H1 (cell line): ENCODE measurements around the gene SLC22A2. TPM values are rescaled to one million over a fixed set of nuclear protein-coding genes. Genes with fewer than 3 reads are reported as not detected.

Source experiments
- CTCF ChIA-PET: fragments of 300-600 bp; sonication (Branson Sonifier 250); formaldehyde crosslinking; loops from one replicate; lab custom pipeline; 2021; ENCODE audit not compliant: partially characterized antibody; lab: Charles Lee
- POLR2A ChIA-PET: fragments of 300-600 bp; sonication (Branson Sonifier 250); formaldehyde crosslinking; loops from one replicate; lab custom pipeline; 2021; ENCODE audit warnings: inconsistent platforms; ENCODE audit not compliant: partially characterized antibody; lab: Charles Lee
- DNase-seq, 2 experiments: peaks; one replicate each; pipeline versions ENCODE4 v3.0.0 to v3.0.0-alpha.2; 2010 to 2022; ENCODE audit warnings: low spot score in 2 of 2, low read depth in 1 of 2, mixed read lengths in 1 of 2
- FAIRE-seq: peaks from 2 replicates; lab custom pipeline; 2011; peaks lifted over from hg19 to GRCh38; lab: Jason Lieb, UNC
- H2AFZ ChIP-seq: 2 replicates; pipeline ENCODE4 v1.8.1; 2012; ENCODE audit warnings: low read length, inconsistent platforms
- H2AK5ac ChIP-seq: 2 replicates; pipeline ENCODE4 v1.6.1; 2013; ENCODE audit warnings: low read depth, low read length
- H2BK120ac ChIP-seq: replicated peaks from 2 replicates; pipeline ENCODE3; 2013; ENCODE audit warnings: low read depth, low read length, inconsistent platforms
- H2BK12ac ChIP-seq: 2 replicates; pipeline ENCODE4 v1.6.1; 2013; ENCODE audit warnings: low read depth, low read length
- H2BK15ac ChIP-seq: 2 replicates; pipeline ENCODE4 v1.6.1; 2013; ENCODE audit warnings: low read length
- H2BK20ac ChIP-seq: 2 replicates; pipeline ENCODE4 v1.6.1; 2013; ENCODE audit warnings: low read length
- H2BK5ac ChIP-seq: 2 replicates; pipeline ENCODE4 v1.6.1; 2013; ENCODE audit warnings: low read depth, low read length
- H3K14ac ChIP-seq: 2 replicates; pipeline ENCODE4 v1.6.1; 2013; ENCODE audit warnings: inconsistent platforms; ENCODE audit not compliant: insufficient read length
- H3K18ac ChIP-seq: 2 replicates; pipeline ENCODE4 v1.6.1; 2013; ENCODE audit warnings: low read length; ENCODE audit errors: extremely low read depth
- H3K23ac ChIP-seq: 2 replicates; pipeline ENCODE4 v1.6.1; 2013; ENCODE audit warnings: inconsistent platforms; ENCODE audit not compliant: insufficient read length
- H3K23me2 ChIP-seq: 2 replicates; pipeline ENCODE4 v1.6.1; 2013; ENCODE audit warnings: low read depth, low read length
- H3K27ac ChIP-seq: 2 replicates; pipeline ENCODE4 v1.6.1; 2011; ENCODE audit warnings: low read depth, low read length, inconsistent platforms
- H3K27me3 ChIP-seq, 4 experiments: replicated peaks in 1 of 4; 1 replicate in 1 of 4; 2 replicates in 3 of 4; pipeline versions ENCODE4 v1.6.1 to v1.8.1; 2011 to 2013; ENCODE audit warnings: low read length in 3 of 4, mild to moderate bottlenecking in 3 of 4, inconsistent platforms in 2 of 4, mixed read lengths in 2 of 4, moderate library complexity in 1 of 4; ENCODE audit not compliant: control insufficient read depth in 3 of 4, insufficient read depth in 3 of 4; ENCODE audit errors: extremely low read depth in 1 of 4
- H3K36me3 ChIP-seq, 4 experiments: 2 replicates each; pipeline versions ENCODE4 v1.6.1 to v1.8.1; 2011 to 2013; ENCODE audit warnings: mild to moderate bottlenecking in 4 of 4, low read length in 3 of 4, moderate library complexity in 2 of 4, control low read depth in 1 of 4, inconsistent platforms in 1 of 4; ENCODE audit not compliant: insufficient read depth in 4 of 4, control insufficient read depth in 2 of 4
- H3K4ac ChIP-seq: replicated peaks from 2 replicates; pipeline ENCODE3; 2013; ENCODE audit warnings: low read length, low read depth, mixed read lengths, inconsistent platforms; ENCODE audit not compliant: insufficient read length
- H3K4me1 ChIP-seq, 4 experiments: replicated peaks in 1 of 4; 1 replicate in 1 of 4; 2 replicates in 3 of 4; pipeline versions ENCODE4 v1.6.1 to v1.8.1; 2011 to 2013; ENCODE audit warnings: low read length in 3 of 4, inconsistent platforms in 2 of 4, mixed read lengths in 1 of 4; ENCODE audit not compliant: insufficient read depth in 4 of 4, control insufficient read depth in 3 of 4
- H3K4me2 ChIP-seq, 2 experiments: 2 replicates each; pipeline versions ENCODE4 v1.6.1 to v1.8.1; 2011 to 2013; ENCODE audit warnings: low read depth in 2 of 2, low read length in 2 of 2, control low read depth in 1 of 2, inconsistent platforms in 1 of 2, mild to moderate bottlenecking in 1 of 2; ENCODE audit not compliant: insufficient read depth in 1 of 2
- H3K4me3 ChIP-seq, 4 experiments: fragments of 200-600, 300-600 bp in 1 of 4; sonication (generic), shearing (Covaris generic), sonication (Bioruptor Twin) in 1 of 4; 2 replicates each; pipeline versions ENCODE4 v1.5.1 to v1.8.1; 2011 to 2016; ENCODE audit warnings: low read length in 4 of 4, low read depth in 3 of 4, control low read depth in 2 of 4, inconsistent platforms in 2 of 4, mild to moderate bottlenecking in 2 of 4, mixed read lengths in 1 of 4, moderate library complexity in 1 of 4; ENCODE audit not compliant: insufficient read depth in 2 of 4; ENCODE audit errors: extremely low read depth in 1 of 4
- H3K56ac ChIP-seq: replicated peaks from 2 replicates; pipeline ENCODE3; 2013; ENCODE audit warnings: low read depth, mild to moderate bottlenecking, mixed read lengths, low read length, inconsistent platforms; ENCODE audit not compliant: insufficient read length
- H3K79me1 ChIP-seq: 2 replicates; pipeline ENCODE4 v1.6.1; 2013; ENCODE audit warnings: low read depth, low read length, control low read depth
- H3K79me2 ChIP-seq, 2 experiments: 2 replicates each; pipeline versions ENCODE4 v1.6.1 to v1.8.1; 2012 to 2013; ENCODE audit warnings: low read length in 2 of 2, mild to moderate bottlenecking in 2 of 2, inconsistent platforms in 1 of 2; ENCODE audit not compliant: insufficient read depth in 2 of 2, control insufficient read depth in 1 of 2
- H3K9ac ChIP-seq, 4 experiments: replicated peaks in 1 of 4; 1 replicate in 1 of 4; 2 replicates in 3 of 4; pipeline versions ENCODE4 v1.6.1 to v1.8.1; 2011 to 2013; ENCODE audit warnings: low read depth in 3 of 4, low read length in 3 of 4, control low read depth in 2 of 4, mild to moderate bottlenecking in 2 of 4, moderate library complexity in 2 of 4, inconsistent platforms in 1 of 4; ENCODE audit errors: extremely low read depth in 1 of 4
- H3K9me3 ChIP-seq, 2 experiments: 2 replicates each; pipeline versions ENCODE4 v1.6.1 to v1.8.1; 2012 to 2013; ENCODE audit warnings: mild to moderate bottlenecking in 2 of 2, moderate library complexity in 2 of 2, control low read depth in 1 of 2, inconsistent platforms in 1 of 2, low read depth in 1 of 2, low read length in 1 of 2, mixed read lengths in 1 of 2; ENCODE audit not compliant: insufficient read depth in 2 of 2
- H4K20me1 ChIP-seq, 2 experiments: replicated peaks in 1 of 2; 2 replicates each; pipeline versions ENCODE3 to v1.8.1; 2011 to 2013; ENCODE audit warnings: inconsistent platforms in 2 of 2, low read length in 2 of 2, mild to moderate bottlenecking in 1 of 2; ENCODE audit not compliant: insufficient read depth in 2 of 2, control insufficient read depth in 1 of 2
- H4K5ac ChIP-seq: 2 replicates; pipeline ENCODE4 v1.6.1; 2013; ENCODE audit warnings: low read length, low read depth, mixed read lengths, inconsistent platforms; ENCODE audit not compliant: insufficient read length
- H4K8ac ChIP-seq: 2 replicates; pipeline ENCODE4 v1.8.0; 2013; ENCODE audit warnings: mild to moderate bottlenecking, moderate library complexity, low read length, inconsistent platforms; ENCODE audit not compliant: insufficient read depth; ENCODE audit errors: extremely low read depth
- H4K91ac ChIP-seq: replicated peaks from 2 replicates; pipeline ENCODE3; 2013; ENCODE audit warnings: low read length, mixed read lengths, inconsistent platforms; ENCODE audit not compliant: insufficient read length
- CHD2 ChIP-seq: IDR thresholded peaks from 2 replicates; pipeline ENCODE4 v1.6.1; 2012; ENCODE audit warnings: low read length, improper control_type of control experiment
- CREB1 ChIP-seq: IDR thresholded peaks from 2 replicates; pipeline ENCODE4 v1.6.1; 2012; ENCODE audit warnings: inconsistent platforms
- EZH2 ChIP-seq: fragments of 200-600 bp; sonication (generic); IDR thresholded peaks from 2 replicates; pipeline ENCODE4 v1.7.1; 2012; ENCODE audit warnings: low read depth, mild to moderate bottlenecking, moderate library complexity, low read length, inconsistent platforms; ENCODE audit not compliant: severe bottlenecking
- KDM1A ChIP-seq: fragments of 200-600, 300-600 bp; sonication (generic); IDR thresholded peaks from 2 replicates; pipeline ENCODE4 v1.7.1; 2016; ENCODE audit warnings: mild to moderate bottlenecking, low read length, borderline replicate concordance
- MAFK ChIP-seq: IDR thresholded peaks from 2 replicates; pipeline ENCODE4 v1.6.1; 2012; ENCODE audit warnings: low read depth, mild to moderate bottlenecking, improper control_type of control experiment, low read length
- POLR2A ChIP-seq, 2 experiments: IDR thresholded peaks; 1 replicate in 1 of 2; 2 replicates in 1 of 2; pipeline ENCODE4 v1.6.1; 2011; ENCODE audit warnings: low read depth in 2 of 2, low read length in 2 of 2, mild to moderate bottlenecking in 2 of 2; ENCODE audit errors: control extremely low read depth in 1 of 2
- POU5F1 ChIP-seq: IDR thresholded peaks from 2 replicates; pipeline ENCODE4 v1.6.1; 2011; ENCODE audit warnings: low read depth, mild to moderate bottlenecking, low read length, moderate library complexity
- RAD21 ChIP-seq, 2 experiments: IDR thresholded peaks in 1 of 2; conservative IDR thresholded peaks in 1 of 2; 2 replicates each; pipeline ENCODE4 v1.6.1; 2011; ENCODE audit warnings: low read depth in 2 of 2, low read length in 2 of 2, improper control_type of control experiment in 1 of 2, inconsistent platforms in 1 of 2, mild to moderate bottlenecking in 1 of 2, moderate library complexity in 1 of 2
- RBBP5 ChIP-seq: IDR thresholded peaks from 2 replicates; pipeline ENCODE4 v1.7.1; 2012; ENCODE audit warnings: low read depth, mild to moderate bottlenecking, inconsistent platforms, low read length, moderate library complexity, borderline replicate concordance
- SP4 ChIP-seq: IDR thresholded peaks from 2 replicates; pipeline ENCODE4 v1.6.1; 2012; ENCODE audit warnings: low read length, inconsistent platforms
- WGBS, 2 experiments: shearing (Covaris generic) in 1 of 2; methylation state at CpG; one replicate each; pipeline versions ENCODE4 v1.1.6 to v1.1.7; 2013 to 2015; ENCODE audit warnings: low lambda C conversion rate in 2 of 2, mixed read lengths in 2 of 2, inconsistent platforms in 1 of 2, low coverage in 1 of 2, missing lambda C conversion rate in 1 of 2; ENCODE audit not compliant: insufficient replicate concordance in 2 of 2, insufficient coverage in 1 of 2, insufficient read length in 1 of 2; ENCODE audit errors: extremely low coverage in 1 of 2, missing lambda C conversion rate in 1 of 2; 5-methylcytosine and 5-hydroxymethylcytosine counted together
- polyA plus RNA-seq, 7 experiments: library from polyadenylated mRNA; depleted of rRNA in 3 of 7; stranded (reverse) in 5 of 7; unstranded in 2 of 7; fragments of >200 nt in 5 of 7; fragments of 200-250 nt in 2 of 7; gene quantifications; 1 replicate in 5 of 7; 2 replicates in 1 of 7; 4 replicates in 1 of 7; pipeline versions ENCODE4 v1.2.1 to v1.2.3, GENCODE V29; 2011 to 2013; ENCODE audit warnings: missing spikeins in 2 of 7, mixed read lengths in 2 of 7
- total RNA-seq: library from RNA; stranded (reverse); fragmentation: NEBNext Ultra II Directional; extraction: Animal tissue kit (Norgen Biotek cat#: 25700); gene quantifications from 2 replicates; pipeline ENCODE4 v1.2.1, GENCODE V29; 2021
- TF ChIP-seq, protein P1 (sequence below): IDR thresholded peaks from 2 replicates; pipeline ENCODE4 v1.6.1; 2012; ENCODE audit warnings: inconsistent platforms
- TF ChIP-seq, protein P2 (sequence below): IDR thresholded peaks from 2 replicates; pipeline ENCODE4 v1.6.1; 2012; ENCODE audit warnings: low read length, inconsistent platforms

SLC22A2 gene
- total and polyA plus RNA-seq, 2 of the 8 experiments (the other 6 are each of a cell fraction or from before 2014, with no cell fraction given): 0.23 to 1.4 TPM

DNA sequence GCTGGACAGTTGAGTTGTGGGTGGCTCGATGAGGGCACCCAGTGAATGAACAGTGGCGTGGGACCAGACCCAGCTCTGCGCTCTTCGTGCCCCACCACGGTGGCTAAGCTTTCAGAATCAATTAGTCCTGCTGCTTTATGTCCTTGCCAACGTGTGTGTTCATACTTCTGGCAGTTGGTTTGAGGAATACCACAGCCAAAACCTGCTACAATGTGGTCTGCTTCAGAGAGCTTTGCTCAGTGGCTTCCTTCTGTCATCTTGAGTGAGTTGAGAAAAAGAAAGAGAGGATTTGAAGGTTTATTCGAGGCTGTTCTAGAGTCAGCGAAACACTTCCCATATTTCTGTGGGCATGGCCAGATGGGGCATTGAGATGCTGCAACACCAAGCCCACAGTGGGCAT is 39.5 kb upstream of the SLC22A2 start:
- H3K9me3 ChIP-seq: no peaks in the 10 kb centered on the region
- H2BK12ac ChIP-seq: peak overlapping the region; percentile 1; the same call in 1 of the 2 replicates
- no peak overlapping the region for H3K14ac ChIP-seq
- no peaks in the 10 kb centered on the region for H3K27me3 ChIP-seq
- 94% methylated on average over 7 of the region's 8 CpGs; no CpG with 5 or more reads in 1 of the 2 experiments for WGBS, 2 experiments
- H4K20me1 ChIP-seq: no peaks in the 10 kb centered on the region
- no peak for FAIRE-seq
- no peaks in the 10 kb centered on the region for H3K79me2 ChIP-seq
- DNase-seq: no peak
- no peak overlapping the region for H2BK15ac ChIP-seq
- H2AFZ ChIP-seq: no peak overlapping the region
- H2BK20ac ChIP-seq: no peak overlapping the region
- POLR2A ChIA-PET: no interaction called here
- peaks cover 5% of the 10 kb centered on the region; the same call in 1 of the 2 replicates for H3K23me2 ChIP-seq
- no peak overlapping the region for H3K4me2 ChIP-seq
- CTCF ChIA-PET: interaction anchor here (0.8 to 4.2 kb wide), 19 partner anchors 15 to 439 kb away, joined by 3 to 37 read pairs (median 4); no protein-coding TSS in a partner anchor
- H2AK5ac ChIP-seq: no peak overlapping the region
- H3K56ac ChIP-seq: no peak overlapping the region
- H3K9ac ChIP-seq: no peak overlapping the region
- H3K4me3 ChIP-seq: no peak overlapping the region
- H3K27ac ChIP-seq: no peak overlapping the region
- H3K18ac ChIP-seq: no peak overlapping the region
- no peaks in the 10 kb centered on the region for H3K36me3 ChIP-seq
- H4K91ac ChIP-seq: no peak overlapping the region
- H3K23ac ChIP-seq: no peak overlapping the region
- H3K4ac ChIP-seq: no peak overlapping the region
- H3K79me1 ChIP-seq: no peaks in the 10 kb centered on the region
- H2BK120ac ChIP-seq: no peak overlapping the region
- peaks cover 0 to 9% (median 6%) of the 10 kb centered on the region in 4 experiments; a peak in 4 of 7 replicates for H3K4me1 ChIP-seq
- H4K5ac ChIP-seq: no peak overlapping the region
- H4K8ac ChIP-seq: no peak overlapping the region
- no peak overlapping the region for H2BK5ac ChIP-seq
- TF ChIP-seq, protein P1, sequence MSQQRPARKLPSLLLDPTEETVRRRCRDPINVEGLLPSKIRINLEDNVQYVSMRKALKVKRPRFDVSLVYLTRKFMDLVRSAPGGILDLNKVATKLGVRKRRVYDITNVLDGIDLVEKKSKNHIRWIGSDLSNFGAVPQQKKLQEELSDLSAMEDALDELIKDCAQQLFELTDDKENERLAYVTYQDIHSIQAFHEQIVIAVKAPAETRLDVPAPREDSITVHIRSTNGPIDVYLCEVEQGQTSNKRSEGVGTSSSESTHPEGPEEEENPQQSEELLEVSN: no peak
- no peak for TF ChIP-seq EZH2
- TF ChIP-seq, protein P2, sequence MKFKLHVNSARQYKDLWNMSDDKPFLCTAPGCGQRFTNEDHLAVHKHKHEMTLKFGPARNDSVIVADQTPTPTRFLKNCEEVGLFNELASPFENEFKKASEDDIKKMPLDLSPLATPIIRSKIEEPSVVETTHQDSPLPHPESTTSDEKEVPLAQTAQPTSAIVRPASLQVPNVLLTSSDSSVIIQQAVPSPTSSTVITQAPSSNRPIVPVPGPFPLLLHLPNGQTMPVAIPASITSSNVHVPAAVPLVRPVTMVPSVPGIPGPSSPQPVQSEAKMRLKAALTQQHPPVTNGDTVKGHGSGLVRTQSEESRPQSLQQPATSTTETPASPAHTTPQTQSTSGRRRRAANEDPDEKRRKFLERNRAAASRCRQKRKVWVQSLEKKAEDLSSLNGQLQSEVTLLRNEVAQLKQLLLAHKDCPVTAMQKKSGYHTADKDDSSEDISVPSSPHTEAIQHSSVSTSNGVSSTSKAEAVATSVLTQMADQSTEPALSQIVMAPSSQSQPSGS: no peak
- TF ChIP-seq MAFK: no peak
- no peak for TF ChIP-seq CREB1
- no peak for TF ChIP-seq POU5F1
- TF ChIP-seq CHD2: no peak
- TF ChIP-seq SP4: no peak
- TF ChIP-seq RBBP5: no peak
- no peak for TF ChIP-seq KDM1A
- no peak for TF ChIP-seq POLR2A (IDR thresholded peaks at IDR 0.05; ENCODE audit: control extremely low read depth in 1 of 2, low read depth in 2 of 2, low read length in 2 of 2)
- TF ChIP-seq RAD21 (IDR thresholded peaks at IDR 0.05 in 1 of 2, conservative IDR thresholded peaks at IDR 0.05 in 1 of 2; ENCODE audit: low read depth in 2 of 2, low read length in 2 of 2): no peak
